HG03354 (cell line): Measurements from ENCODE around the gene P4HB.

Source experiments
- ATAC-seq: cut with Tn5 transposase; IDR thresholded peaks from one replicate; pipeline ENCODE4 v1.9.1; 2021; ENCODE audit warnings: mild to moderate bottlenecking; ENCODE audit not compliant: unreplicated experiment, poor library complexity, severe bottlenecking

P4HB gene

DNA sequence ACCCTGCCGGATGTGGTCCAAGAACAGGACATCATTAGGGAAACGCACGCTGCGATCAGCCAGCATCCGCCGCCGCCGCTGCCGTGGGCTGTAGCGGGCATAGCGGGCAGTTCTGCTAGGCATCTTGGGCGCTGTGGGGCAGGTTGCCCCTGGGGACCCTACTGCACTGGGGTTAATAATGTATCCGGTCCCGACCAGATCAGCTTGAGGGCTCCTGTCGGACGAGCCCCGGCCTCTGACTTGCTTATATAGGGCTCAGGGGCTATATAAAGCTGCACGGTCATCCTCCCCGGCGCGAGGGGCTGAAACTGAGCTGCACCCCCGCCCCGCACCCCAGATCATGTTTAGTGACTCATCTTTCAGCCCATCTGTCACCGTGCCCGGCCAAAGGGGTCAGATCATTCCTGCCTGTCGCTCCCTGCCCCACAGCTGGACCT, 25.5 kb downstream of the P4HB start, which contains the start of gene PPP1R27:
TSS of gene PPP1R27 (minus strand) at position 220 of the 437 bp plus-strand sequence. CDS start at position 123, 97 bp downstream.
- no peak for ATAC-seq

DNA sequence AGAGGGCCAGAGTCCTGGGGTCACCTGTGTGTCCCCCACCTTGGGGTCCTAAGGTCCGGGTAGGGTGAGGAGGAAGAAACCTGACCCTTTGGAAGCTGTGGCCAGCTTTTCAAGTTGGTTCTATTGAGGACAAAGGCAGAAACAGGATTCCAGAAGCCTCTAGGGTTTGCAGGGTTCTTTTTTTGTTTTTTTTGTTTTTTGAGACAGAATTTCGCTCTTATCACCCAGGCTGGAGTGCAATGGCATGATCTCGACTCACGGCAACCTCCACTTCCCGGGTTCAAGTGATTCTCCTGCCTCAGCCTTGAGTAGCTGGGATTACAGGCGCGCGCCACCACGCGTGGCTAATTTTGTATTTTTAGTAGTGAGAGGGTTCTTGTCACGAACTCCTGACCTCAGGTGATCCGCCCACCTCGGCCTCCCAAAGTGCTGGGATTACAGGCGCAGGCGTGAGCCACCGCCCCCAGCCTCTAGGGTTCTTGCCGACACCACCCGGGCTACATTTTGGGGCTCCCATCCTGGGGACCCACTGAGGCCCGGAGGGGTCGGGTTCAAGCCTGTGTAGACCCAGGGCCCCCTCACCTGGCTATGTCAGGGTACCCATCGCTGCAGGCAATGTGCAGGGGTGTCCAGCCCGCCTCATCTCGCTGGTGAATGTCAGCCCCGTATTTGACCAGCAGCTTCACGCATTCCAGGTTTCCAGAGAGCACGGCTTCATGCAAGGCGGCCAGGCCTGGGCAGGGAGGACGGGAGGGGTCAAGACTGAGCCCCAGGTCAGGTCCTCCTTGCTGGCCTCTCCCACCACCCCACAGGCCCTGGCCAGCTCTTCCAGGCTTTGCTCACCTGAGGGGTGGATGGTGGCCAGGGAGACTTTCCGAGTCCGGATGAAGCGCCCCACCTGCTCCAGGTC, 26.2 kb downstream of the P4HB start:
- no peak for ATAC-seq

DNA sequence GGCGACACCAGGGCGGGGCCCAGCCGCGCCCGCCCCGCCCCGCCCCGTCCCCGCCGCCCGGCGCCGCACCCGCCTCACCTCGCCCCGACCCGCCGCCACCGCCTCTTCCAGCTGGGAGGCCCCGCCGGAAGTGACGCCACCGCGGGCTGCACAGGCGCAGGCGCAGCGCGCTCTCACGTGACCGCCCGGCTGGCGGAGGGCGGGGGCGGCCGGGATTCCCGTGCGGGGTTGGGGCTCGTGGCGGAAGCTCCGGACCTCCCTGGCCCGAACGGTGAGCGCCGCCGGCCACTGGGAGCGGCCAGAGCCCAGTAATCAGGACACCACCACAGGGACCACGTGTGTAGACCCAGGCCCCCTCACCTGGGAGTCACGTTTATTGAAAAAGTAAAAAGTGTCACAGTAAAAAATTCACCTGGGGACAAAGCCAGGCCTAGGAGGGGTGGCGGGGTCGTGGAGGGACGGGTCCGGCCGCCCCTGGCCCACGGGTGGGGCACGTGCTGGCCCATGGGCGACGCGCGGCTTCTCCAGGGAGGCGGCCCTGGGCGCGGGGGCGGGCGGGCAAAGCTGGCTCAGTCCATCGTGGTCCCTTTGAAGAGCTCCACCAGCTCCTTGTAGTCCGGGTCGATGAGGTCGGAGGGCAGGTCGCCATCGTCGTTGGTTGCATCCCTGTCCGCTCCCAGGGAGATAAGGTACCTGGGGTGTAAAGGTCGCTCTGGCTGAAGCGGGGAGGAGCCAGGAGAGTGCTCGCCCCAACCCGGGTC, 27.0 kb downstream of the P4HB start, which contains the start of gene MCRIP1:
TSS of gene MCRIP1 (minus strand) at position 132 of the 761 bp plus-strand sequence. CDS start 8,785 bp downstream, outside the sequence.
- peak; percentile 77 for ATAC-seq

DNA sequence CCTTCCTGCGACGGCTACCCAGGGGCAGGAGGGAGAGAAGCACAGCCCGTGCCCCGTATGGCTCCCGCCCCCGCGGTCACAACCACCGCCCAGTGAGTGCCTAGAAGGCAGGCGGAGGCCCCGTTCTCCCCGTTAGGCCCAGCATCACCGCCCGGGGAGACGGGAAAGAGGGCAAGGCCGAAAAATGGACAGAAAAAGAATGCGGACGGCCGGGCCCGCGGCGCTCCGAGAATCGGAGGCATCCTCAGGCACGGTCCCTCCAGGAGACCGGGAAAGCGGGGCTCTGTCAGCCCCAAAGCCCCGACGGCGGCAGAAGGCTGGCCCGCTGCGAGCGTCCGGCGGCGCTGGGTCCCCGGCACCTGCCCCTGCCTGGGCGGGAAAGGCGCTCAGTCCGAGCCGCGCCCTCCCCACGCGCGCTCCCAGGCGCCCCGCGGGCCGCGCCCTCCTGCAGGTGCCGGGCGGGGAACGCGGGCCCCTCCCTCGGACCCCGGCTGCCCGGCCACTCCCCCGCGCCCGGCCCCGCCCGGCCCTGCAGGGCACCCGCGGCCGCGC, 27.7 kb downstream of the P4HB start:
- ATAC-seq = peak; percentile 23

DNA sequence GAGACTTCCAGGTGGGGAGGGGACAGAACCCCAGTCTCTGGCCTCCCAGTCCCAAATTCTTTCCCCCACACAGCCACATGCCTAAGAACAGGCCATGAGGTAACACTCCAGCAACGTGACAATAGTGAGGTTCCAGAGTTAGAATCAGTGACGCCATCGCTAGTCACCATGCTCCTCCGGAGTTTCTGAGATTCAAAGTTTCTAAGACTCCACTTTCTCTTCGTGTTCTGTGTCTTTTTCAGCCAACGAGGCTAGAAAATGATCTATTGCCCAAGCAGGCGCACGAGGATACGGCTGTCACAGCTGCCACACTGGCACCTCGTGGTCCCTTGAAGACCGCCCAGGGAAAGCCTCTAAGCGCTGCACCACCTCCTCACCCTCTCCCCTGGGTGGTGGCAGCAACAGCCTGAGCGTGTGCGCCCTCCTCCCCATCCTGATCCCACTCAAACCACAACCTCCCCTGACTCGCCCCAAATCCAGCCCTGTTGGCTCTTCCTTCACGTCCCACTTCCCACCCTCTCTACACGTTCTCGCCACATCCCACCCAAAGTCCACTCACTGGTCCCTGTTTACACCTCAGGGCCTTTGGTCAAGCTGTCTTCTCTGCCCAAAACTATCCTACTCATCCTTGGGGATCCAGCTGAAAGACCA, 28.3 kb downstream of the P4HB start:
- peak; percentile 18 for ATAC-seq

DNA sequence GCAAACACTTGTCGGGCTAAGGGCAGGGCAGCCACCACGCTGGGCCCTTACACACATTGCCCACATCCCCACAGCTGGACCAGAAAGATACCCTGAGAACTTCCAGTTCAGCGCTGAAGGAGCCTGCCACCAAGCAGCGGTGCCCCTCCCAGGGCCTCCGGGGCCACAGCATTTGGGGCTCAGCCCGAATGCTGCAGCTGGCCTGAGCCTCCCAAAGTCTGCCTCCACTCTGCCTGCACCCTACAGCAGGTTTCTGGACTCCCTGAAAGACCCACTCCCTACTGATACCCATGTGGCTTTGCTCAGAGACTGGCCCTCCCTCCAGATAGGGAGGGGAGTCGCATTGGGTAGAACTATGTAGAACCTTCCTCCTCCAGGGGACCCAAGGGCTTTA, 28.8 kb downstream of the P4HB start:
- ATAC-seq = no peak

DNA sequence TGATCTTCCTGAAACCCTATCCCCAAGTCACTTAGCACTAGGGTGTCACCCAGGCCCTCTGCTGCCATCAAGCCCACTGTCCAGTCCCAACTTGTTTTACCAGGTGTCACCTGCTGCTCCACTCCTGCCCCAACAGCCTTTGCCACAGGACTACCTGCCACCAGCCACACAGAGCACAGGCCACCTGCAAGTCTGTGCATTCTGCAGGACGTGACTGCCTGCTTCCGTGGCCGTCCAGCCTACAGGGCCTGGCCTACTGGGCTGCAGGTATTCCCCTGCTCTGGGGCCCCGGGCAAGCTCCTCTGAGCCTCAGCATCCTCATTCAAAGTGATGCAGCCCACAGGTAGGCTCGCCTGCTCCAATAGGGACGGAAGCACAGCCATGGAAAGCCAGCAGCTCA, 30.5 kb downstream of the P4HB start:
- no peak for ATAC-seq

DNA sequence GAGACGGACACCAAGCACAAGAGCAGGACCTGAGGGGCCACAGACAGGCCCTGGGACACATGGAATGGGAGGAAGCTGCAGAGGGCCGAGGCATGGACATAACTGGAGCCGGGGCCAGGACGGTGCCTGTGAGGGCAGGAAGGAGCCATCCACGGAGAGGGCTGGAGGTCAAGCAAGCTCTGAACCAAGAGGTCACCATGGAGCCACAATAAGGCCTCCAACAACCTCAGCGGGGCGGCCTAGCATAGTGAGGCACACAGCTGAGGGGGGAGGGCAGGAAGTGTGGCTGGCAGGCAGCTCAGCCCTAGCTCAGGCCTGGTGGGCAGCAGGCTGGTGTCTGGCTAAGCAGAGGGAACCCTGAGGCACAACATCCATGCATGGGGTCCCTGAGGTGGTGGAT, 31.7 kb downstream of the P4HB start:
- ATAC-seq = no peak

DNA sequence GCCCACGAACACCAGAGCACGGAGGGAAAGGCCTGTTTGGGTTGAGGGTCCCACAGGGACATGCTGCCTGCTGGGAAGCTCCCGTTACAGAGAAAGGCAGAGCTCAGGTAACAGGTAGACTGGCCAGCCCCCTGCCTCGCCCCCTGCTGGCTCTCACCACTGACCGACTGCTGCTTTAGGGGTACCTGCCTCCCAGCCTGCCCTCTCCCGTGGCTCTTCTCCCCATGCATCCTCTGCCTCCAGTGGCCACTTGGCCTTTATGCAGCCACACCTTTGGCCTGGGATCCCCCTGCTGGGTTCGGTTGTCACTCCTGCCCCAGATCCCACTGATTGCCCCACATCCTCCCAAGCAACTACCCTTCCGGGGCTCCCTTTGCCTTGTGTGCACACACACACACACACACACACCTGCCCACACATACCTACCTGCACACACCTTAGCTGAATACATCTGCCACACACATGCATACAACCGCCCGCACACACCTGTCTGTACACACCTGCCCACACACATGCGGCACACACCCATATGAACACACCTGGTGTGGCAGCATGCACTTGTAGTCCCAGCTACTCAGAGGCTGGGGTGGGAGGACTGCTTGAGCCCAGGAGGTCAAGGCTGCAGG, 34.4 kb downstream of the P4HB start:
- no peak for ATAC-seq

DNA sequence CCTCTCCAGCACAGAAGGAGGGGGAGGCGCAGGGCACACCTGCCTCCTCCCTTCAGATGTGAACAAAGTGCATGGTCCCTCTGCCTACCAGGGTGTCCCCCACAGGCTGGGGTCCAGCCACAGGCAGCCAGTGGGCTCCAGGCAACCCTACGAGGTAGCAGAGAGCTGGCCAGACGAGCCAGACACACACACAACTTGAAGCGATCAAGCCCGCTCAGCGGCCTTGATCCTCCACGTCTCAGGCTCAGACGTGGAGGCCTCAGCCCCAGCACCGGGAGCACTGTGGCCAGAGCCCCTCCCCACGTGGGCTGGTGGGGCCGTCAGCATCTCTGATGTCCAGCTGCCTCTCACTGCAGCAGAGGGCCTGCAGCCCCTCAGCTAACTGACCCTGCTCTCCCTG, 35.7 kb downstream of the P4HB start:
- ATAC-seq = no peak

DNA sequence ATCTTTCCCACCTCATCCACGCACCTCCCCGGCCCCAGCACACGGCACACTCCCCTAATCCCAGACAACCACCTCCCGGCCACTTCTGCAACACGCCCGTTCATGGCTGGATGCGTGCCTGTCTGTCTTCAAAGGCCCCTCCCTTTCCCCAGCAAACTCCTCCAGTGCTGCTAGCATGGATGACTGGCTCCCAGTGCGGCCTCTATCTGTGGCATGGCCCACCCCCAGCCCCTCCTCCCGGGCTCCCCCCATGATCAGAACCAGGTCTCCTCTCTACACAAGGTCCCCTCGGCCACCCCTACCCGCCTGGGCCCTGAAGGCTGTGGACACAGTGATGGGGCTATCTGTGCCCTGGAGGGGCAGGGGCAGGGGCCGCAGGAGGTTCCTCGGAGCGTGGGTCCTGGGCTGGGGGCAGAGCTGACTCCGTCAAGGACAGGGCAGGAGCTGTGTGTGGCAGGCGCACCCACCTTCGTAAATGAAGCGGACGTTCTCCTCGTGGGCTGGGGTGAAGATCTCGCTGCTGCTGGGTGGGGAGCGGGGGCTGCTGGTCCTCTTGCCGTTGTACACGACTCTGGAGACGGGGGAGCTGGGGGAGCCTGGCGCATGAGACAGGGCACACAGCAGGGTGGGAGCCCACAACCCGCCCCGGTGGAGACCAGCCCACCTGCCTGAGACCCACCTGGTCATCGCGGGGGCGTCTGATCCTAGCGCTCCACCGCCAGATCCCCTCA, 36.4 kb downstream of the P4HB start:
- ATAC-seq = no peak

DNA sequence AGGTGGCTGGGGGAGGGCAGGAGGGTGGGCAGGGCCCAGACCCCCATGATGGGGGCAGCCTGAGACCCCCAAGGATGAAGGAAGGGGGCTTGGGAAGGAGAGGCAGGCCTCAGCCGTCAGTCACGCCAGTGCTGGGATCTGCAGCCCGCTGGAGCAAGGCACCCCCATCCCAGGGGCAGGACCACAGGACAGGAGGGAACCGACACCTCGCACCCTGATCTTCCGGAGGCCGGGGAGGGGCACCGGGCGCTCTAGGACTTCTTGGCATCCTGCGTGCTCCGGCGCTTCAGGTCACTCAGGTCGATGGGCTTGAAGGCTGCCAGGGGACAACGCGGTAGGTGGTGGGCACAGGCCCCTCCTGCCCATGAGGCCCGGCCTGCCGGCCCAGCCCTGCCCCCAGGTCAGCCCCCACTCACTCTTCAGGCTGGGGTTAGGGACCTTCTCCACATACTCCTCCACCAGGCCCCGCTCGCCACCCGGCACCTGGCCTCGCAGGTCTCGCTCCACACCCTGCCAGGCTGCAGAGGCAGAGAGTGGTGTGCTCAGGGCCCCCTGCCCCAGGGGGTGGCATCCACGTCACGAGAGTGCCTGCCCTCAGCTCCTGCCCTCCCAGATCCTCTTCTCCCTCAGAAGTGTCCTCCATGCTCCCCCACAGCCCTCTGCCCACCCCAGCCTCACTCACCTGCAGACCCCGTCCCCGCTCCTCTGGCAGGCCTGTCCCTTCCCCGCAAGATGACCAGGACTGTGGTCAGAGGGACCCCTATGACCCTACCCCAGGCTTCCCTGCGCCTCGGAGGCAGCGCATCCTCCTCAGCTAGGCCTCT, 37.1 kb downstream of the P4HB start:
- ATAC-seq = no peak

DNA sequence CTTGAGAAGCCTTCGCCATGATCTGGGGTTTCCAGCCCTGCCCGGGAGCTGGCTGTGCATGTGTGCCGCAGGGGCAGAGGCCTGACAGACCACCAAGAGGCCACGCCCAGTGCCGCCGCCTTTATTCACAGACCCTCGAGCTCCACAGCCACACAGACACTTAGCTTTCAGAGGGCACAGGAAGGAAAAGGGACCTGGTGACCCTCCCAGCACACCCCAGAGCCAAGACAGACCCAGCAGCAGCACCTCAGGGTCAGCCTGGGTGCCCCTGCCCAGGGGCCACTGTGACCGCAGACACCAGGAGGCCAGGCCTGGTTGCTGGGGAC, 38.1 kb downstream of the P4HB start:
- no peak for ATAC-seq

DNA sequence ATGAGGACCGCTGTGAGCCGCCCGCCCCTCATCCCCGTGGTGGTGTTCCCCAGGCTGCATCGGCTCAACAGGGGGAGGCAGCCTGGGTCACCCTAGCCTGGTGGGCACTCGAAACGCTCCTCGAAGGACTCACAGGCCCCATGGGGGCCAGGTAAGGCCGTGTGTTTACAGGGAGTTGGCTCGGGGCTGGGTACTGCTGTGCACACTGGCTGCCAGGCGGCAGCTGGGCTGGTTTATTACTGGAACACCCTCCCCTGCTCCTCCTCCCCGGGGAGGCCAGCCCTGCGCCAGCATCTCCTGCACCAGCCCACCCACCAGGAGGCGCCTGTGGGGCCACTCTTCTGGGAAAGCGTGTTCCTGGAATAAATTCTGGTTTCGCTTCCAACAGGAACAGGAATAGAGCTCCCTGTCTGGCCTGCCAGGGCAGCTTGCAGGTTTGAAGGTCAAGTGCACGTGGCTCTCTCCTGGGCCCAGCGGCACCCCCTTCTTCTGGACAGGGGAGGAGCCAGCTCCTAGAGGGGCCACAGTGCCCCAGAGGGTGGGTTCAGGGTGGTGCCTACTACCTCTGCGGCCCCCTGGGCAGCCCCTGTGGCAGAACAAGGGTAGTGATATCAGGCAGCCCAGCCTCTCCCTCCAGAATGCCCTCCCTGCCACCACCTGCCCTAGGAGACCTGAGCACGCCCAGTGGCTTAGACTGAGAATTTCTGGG, 38.6 kb downstream of the P4HB start:
- ATAC-seq = no peak

DNA sequence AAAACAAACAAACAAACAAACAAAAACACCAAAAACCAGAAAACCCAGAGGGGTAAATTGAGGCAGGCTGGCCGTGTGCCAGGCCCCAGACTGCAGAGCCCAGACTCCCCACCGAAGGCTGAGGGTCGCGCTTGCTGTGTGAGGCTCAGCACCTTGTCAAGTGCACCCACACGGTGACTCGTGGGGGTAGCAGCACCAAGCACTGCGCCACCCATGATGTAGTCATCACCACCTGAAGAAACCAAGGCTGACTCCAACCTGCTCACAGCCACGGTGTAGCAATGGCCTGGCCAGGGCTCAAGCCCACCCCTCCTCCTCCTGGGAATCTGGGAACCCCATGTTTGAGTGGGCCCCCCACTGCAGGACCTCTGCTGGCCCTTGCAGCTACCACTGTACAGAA, 39.2 kb downstream of the P4HB start:
- no peak for ATAC-seq

DNA sequence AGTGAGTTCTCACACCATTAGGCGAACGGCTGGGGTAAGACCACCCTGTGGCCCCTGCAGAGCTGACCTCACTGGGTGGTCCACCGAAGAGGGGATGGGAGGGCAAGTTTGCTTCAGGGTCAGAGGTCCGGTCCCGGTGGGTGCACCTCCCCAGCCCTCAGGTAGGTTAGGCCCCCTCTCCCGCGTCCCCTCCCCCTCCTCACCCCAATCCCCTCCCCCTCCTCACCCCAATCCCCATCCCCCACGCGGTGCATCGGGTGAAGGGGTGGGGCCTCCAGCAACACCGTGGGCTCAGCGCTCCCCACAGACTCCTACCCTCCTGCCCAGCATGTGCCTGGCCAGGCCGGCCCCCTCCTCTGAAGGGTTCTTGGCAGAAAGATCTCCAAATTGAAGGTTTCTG, 40.6 kb downstream of the P4HB start:
- no peak for ATAC-seq

DNA sequence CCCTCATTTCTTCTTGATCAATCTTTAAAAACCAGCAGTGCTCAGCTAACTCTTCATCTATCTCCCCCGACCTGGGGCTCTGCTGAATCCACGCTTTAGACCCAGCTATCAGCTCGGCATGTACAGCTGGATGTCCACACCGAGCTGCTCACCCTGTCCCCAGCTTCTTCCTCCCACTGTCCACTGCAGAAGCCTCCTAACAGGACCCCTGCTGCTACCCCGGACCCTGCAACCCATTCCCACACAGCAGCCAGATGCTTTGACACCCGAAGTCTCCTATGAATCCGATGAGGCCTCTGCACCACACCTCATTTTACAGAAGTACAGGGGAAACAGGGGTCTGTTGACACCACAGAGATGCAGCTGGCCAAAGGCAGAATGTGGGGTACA, 42.6 kb downstream of the P4HB start:
- no peak for ATAC-seq

DNA sequence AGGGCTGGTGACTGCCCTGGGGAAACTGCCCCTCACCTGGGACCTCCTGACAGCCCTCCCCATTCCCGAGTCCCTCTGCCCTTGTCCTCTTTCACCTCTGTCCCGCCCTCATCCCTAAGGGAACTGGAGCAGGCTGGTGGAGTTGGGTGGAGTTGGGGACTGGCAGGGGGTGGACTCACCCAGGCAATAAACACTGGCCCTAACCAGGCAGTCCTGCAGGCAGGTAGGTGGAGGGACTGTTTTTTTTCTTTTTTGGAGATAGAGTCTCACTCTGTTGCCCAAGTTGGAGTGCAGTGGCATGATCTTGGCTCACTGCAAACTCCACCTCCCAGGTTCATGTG, 44.7 kb downstream of the P4HB start:
- ATAC-seq = no peak
